A673 (cell line): ENCODE measurements around the gene LRRN2. TPM values are rescaled to one million over a fixed set of nuclear protein-coding genes. Genes with fewer than 3 reads are reported as not detected.

Experiments used
- BruUV-seq: library from RNA; stranded (reverse); fragments of 400-500 nt; replicated peaks from 2 replicates; lab custom pipeline; 2021; lab: Mats Ljungman, UMichigan
- CTCF ChIA-PET: fragments of 300-600 bp; sonication (Branson Sonifier 250); formaldehyde crosslinking; loops from one replicate; lab custom pipeline; 2022; ENCODE audit warnings: antibody characterized with exemption; lab: Charles Lee
- POLR2A ChIA-PET: fragments of 300-600 bp; sonication (Branson Sonifier 250); formaldehyde crosslinking; loops from one replicate; lab custom pipeline; 2022; ENCODE audit warnings: antibody characterized with exemption; ENCODE audit not compliant: low non-redundant PET; lab: Charles Lee
- DNase-seq: peaks from one replicate; pipeline ENCODE4 v3.0.0-alpha.2; 2015; ENCODE audit warnings: low spot score
- H3K27ac ChIP-seq: fragments of 200-600 bp; sonication (generic); 2 replicates; pipeline ENCODE4 v1.5.1; 2016; ENCODE audit warnings: mixed run types, low read depth, mild to moderate bottlenecking, mixed read lengths, antibody characterized with exemption, low read length; ENCODE audit not compliant: poor library complexity, severe bottlenecking
- H3K27me3 ChIP-seq: fragments of 200-600 bp; sonication (generic); replicated peaks from 2 replicates; pipeline ENCODE4 v1.6.1; 2017; ENCODE audit warnings: mixed run types, low read depth, mild to moderate bottlenecking, mixed read lengths, antibody characterized with exemption, low read length; ENCODE audit not compliant: insufficient read depth, poor library complexity
- H3K36me3 ChIP-seq: fragments of 200-600 bp; sonication (generic); 2 replicates; pipeline ENCODE4 v1.6.1; 2016; ENCODE audit warnings: mixed run types, mild to moderate bottlenecking, mixed read lengths, antibody characterized with exemption, low read length; ENCODE audit not compliant: insufficient read depth, poor library complexity, severe bottlenecking
- H3K4me1 ChIP-seq: fragments of 200-600 bp; sonication (generic); 2 replicates; pipeline ENCODE4 v1.6.1; 2017; ENCODE audit warnings: mixed run types, mild to moderate bottlenecking, mixed read lengths, antibody characterized with exemption, low read length; ENCODE audit not compliant: insufficient read depth, poor library complexity, severe bottlenecking
- H3K4me3 ChIP-seq: fragments of 200-600 bp; sonication (generic); 2 replicates; pipeline ENCODE4 v1.5.1; 2016; ENCODE audit warnings: low read depth, mixed run types, mild to moderate bottlenecking, mixed read lengths, low read length; ENCODE audit not compliant: poor library complexity, severe bottlenecking
- H3K9me3 ChIP-seq: fragments of 200-600 bp; sonication (generic); 2 replicates; pipeline ENCODE4 v1.6.1; 2016; ENCODE audit warnings: mixed run types, low read depth, mild to moderate bottlenecking, mixed read lengths, antibody characterized with exemption, low read length; ENCODE audit not compliant: poor library complexity, severe bottlenecking
- EZH2 ChIP-seq: fragments of 200-600 bp; sonication (generic); IDR thresholded peaks from 2 replicates; pipeline ENCODE4 v1.6.1; 2017; ENCODE audit warnings: borderline replicate concordance, low read depth, mild to moderate bottlenecking, mixed read lengths, antibody characterized with exemption, low read length; ENCODE audit not compliant: poor library complexity, severe bottlenecking
- intact Hi-C: fragments of 100-400 bp; cut with micrococcal nuclease; formaldehyde crosslinking; loops from one replicate; pipeline ENCODE4 v1.10.0; 2022; ENCODE audit not compliant: unreplicated experiment
- total RNA-seq: library from RNA; stranded (reverse); gene quantifications from 2 replicates; pipeline ENCODE4 v1.2.3, GENCODE V29; 2021
- TF ChIP-seq, protein P1 (sequence below): fragments of 300-800, 200-600 bp; sonication (generic); conservative IDR thresholded peaks from 2 replicates; pipeline ENCODE4 v1.5.1; 2017; ENCODE audit warnings: low read depth, mild to moderate bottlenecking, antibody characterized with exemption, low read length, moderate library complexity, mixed read lengths

The LRRN2 gene
- total RNA-seq, 1 experiment from 2014 or later = not detected

DNA sequence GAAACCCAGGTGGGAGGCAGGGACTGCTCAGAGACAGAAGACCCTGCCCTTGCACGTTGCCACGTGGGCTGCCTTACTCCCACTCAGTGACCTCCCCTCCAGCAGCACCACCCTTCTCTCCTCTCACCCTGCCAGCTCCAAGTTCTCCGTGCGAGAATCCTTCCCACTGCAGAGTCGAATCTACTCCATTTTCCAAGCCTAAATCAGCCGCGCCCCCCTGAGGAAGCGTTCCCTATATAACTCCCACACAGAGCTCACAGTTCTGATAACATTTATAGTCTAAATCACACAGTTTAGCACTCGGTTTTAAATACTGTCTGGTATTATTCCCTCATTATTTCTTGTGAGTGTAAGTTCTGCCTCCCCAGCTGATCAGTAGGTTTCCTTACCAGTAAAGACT, 7.7 kb downstream of the LRRN2 start:
- H3K9me3 ChIP-seq = no peaks in the 10 kb centered on the region
- CTCF ChIA-PET = interaction anchor here (1.1 kb wide), 1 partner anchor 129 kb away, joined by 4 read pairs; no protein-coding TSS in a partner anchor
- TF ChIP-seq EZH2 = no peak
- TF ChIP-seq, protein P1, sequence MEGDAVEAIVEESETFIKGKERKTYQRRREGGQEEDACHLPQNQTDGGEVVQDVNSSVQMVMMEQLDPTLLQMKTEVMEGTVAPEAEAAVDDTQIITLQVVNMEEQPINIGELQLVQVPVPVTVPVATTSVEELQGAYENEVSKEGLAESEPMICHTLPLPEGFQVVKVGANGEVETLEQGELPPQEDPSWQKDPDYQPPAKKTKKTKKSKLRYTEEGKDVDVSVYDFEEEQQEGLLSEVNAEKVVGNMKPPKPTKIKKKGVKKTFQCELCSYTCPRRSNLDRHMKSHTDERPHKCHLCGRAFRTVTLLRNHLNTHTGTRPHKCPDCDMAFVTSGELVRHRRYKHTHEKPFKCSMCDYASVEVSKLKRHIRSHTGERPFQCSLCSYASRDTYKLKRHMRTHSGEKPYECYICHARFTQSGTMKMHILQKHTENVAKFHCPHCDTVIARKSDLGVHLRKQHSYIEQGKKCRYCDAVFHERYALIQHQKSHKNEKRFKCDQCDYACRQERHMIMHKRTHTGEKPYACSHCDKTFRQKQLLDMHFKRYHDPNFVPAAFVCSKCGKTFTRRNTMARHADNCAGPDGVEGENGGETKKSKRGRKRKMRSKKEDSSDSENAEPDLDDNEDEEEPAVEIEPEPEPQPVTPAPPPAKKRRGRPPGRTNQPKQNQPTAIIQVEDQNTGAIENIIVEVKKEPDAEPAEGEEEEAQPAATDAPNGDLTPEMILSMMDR = 0 out of 2 replicates have a peak, but pooled peaks have one; percentile 14
- BruUV-seq = no TSS peak
- H3K4me3 ChIP-seq = no peak overlapping the region
- H3K4me1 ChIP-seq = no peaks in the 10 kb centered on the region
- POLR2A ChIA-PET = no interaction called here
- DNase-seq = no peak
- no peak overlapping the region for H3K27ac ChIP-seq
- intact Hi-C loops = no loop called here
- no peaks in the 10 kb centered on the region for H3K36me3 ChIP-seq
- H3K27me3 ChIP-seq = peaks cover 12% of the 10 kb centered on the region

DNA sequence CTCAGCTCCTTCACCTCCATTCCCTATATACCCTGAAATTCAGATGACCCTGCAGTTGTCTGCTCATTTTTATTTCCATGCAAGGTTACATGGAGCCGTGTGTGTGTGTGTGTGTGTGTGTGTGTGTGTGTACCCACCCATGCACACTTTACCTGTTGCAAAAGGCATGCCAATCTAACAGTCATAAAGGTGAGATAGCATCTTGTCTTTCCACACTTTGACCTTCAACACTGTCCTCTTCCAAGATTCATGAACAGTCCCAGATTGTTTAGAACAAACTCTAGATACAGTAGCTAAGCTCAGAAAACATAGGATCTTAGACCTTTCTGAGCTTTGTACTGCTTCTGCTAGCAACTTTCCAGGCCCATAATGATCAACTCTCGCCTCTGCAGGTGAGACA, 9.5 kb downstream of the LRRN2 start:
- no peak for DNase-seq
- CTCF ChIA-PET = no interaction called here
- TF ChIP-seq, protein P1 = no peak
- no peak for TF ChIP-seq EZH2
- Histone ChIP-seq H3K27ac (no peak overlapping the region), H3K4me3 (no peak overlapping the region), H3K4me1 (no peaks in the 10 kb centered on the region), H3K27me3 (peaks cover 12% of the 10 kb centered on the region), H3K9me3 (no peaks in the 10 kb centered on the region), H3K36me3 (no peaks in the 10 kb centered on the region)
- POLR2A ChIA-PET = interaction anchor here (1.3 kb wide), 1 partner anchor 17 kb away, joined by 4 read pairs; no protein-coding TSS in a partner anchor
- intact Hi-C loops = no loop called here
- no TSS peak for BruUV-seq

DNA sequence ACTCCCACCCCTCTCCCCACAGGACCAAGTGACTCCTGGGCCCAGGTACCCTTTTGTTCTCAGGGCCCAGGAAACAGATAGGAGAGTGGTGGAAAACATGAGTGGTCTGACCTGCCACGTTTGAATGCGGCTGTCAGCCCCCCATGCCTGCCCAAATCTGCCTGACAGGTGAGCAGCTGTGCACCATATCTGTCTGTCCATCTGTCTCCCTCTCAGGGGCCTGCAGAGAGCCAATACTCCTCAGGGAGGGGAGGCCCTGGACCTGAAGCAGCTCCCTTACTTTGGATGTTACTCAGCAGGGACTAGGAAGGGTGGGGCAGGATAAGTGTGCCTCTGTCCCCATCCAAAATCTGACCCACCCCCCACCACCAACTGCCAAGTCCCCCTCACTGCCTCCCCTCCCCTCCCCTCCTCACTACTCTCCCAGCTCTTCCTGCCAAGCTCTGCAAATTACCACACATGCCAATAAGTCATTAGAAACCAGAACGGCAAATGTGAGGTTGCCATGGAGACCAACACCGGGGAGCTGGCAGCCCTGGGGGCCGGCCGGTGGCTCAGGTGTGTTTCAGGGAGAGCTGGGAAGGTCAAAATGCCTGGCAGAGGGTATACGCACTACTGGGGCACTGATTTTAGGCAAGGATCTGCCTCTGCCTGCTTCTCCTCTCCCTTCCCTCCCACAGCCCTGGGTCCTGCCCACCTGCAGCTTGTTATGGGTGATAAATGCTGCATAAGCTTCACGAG, 11.5 kb downstream of the LRRN2 start:
- DNase-seq = no peak
- H3K27ac ChIP-seq = no peak overlapping the region
- H3K9me3 ChIP-seq = no peaks in the 10 kb centered on the region
- no peaks in the 10 kb centered on the region for H3K36me3 ChIP-seq
- TF ChIP-seq, protein P1 = no peak
- TF ChIP-seq EZH2 = no peak
- BruUV-seq = no TSS peak
- no peak overlapping the region for H3K4me3 ChIP-seq
- H3K4me1 ChIP-seq = no peaks in the 10 kb centered on the region
- intact Hi-C loops = no loop called here
- ChIA-PET POLR2A (no interaction called here), CTCF (no interaction called here)
- peaks cover 10% of the 10 kb centered on the region for H3K27me3 ChIP-seq
